IMR-90 (cell line): ENCODE results near the gene TTF2. TPM values are rescaled to one million over a fixed set of nuclear protein-coding genes. Genes with fewer than 3 reads are reported as not detected.

ENCODE experiments used
- ATAC-seq: fragments of 200-7000 bp; cut with Tn5 transposase; 2 replicates; pipeline ENCODE4 v1.9.1; 2020; ENCODE audit warnings: low read depth, mild to moderate bottlenecking, moderate library complexity
- Bru-seq: library from RNA; stranded (reverse); fragments of 400-500 nt; gene quantifications from one replicate; lab custom pipeline; 2021; lab: Mats Ljungman, UMichigan
- BruChase-seq, 2 experiments: library from RNA; stranded (reverse); fragments of 400-500 nt; gene quantifications; one replicate each; lab custom pipeline; 2021; lab: Mats Ljungman, UMichigan
- BruUV-seq: library from RNA; stranded (reverse); fragments of 400-500 nt; replicated peaks from 2 replicates; lab custom pipeline; 2021; lab: Mats Ljungman, UMichigan
- CTCF ChIA-PET: fragments of 300-600 bp; formaldehyde crosslinking; extraction: SDS; loops from one replicate; lab custom pipeline; 2021; ENCODE audit warnings: antibody characterized with exemption; lab: Yijun Ruan, JAX
- POLR2A ChIA-PET: fragments of 300-600 bp; sonication (Branson Sonifier 250); formaldehyde crosslinking; loops from one replicate; lab custom pipeline; 2022; ENCODE audit warnings: antibody characterized with exemption; ENCODE audit not compliant: unreplicated experiment; lab: Charles Lee
- DNase-seq: peaks from one replicate; pipeline ENCODE4 v3.0.0; 2013
- H2AFZ ChIP-seq: replicated peaks from 2 replicates; pipeline ENCODE3; 2013; ENCODE audit warnings: low read length, mild to moderate bottlenecking; ENCODE audit not compliant: poor library complexity
- H2AK5ac ChIP-seq: 2 replicates; pipeline ENCODE4 v1.6.1; 2013; ENCODE audit warnings: low read depth, low read length, inconsistent platforms
- H2AK9ac ChIP-seq: replicated peaks from 2 replicates; pipeline ENCODE3; 2013; ENCODE audit warnings: mild to moderate bottlenecking, low read depth, low read length, moderate library complexity; ENCODE audit not compliant: poor library complexity
- H2BK120ac ChIP-seq: 2 replicates; pipeline ENCODE4 v1.6.1; 2013; ENCODE audit warnings: low read depth, low read length, inconsistent platforms
- H2BK15ac ChIP-seq: 3 replicates; pipeline ENCODE4 v1.6.1; 2013; ENCODE audit warnings: low read depth, low read length, inconsistent platforms
- H2BK20ac ChIP-seq: 2 replicates; pipeline ENCODE4 v1.6.1; 2013; ENCODE audit warnings: low read depth, mild to moderate bottlenecking, inconsistent platforms, low read length, moderate library complexity
- H2BK5ac ChIP-seq: 2 replicates; pipeline ENCODE4 v1.6.1; 2013; ENCODE audit warnings: mild to moderate bottlenecking, low read depth, low read length, inconsistent platforms; ENCODE audit not compliant: poor library complexity, severe bottlenecking
- H3K14ac ChIP-seq: replicated peaks from 2 replicates; pipeline ENCODE4 v1.6.1; 2013; ENCODE audit warnings: low read depth, low read length, inconsistent platforms
- H3K18ac ChIP-seq: 2 replicates; pipeline ENCODE4 v1.6.1; 2013; ENCODE audit warnings: low read depth, low read length, control low read depth
- H3K23ac ChIP-seq: 2 replicates; pipeline ENCODE4 v1.6.1; 2013; ENCODE audit warnings: low read depth, low read length, inconsistent platforms
- H3K27ac ChIP-seq: 2 replicates; pipeline ENCODE4 v1.5.1; 2013; ENCODE audit warnings: mild to moderate bottlenecking, control low read depth, low read length; ENCODE audit not compliant: insufficient read depth
- H3K27me3 ChIP-seq: 2 replicates; pipeline ENCODE4 v1.6.1; 2013; ENCODE audit warnings: low read length; ENCODE audit not compliant: control insufficient read depth, insufficient read depth
- H3K36me3 ChIP-seq: 2 replicates; pipeline ENCODE4 v1.6.1; 2013; ENCODE audit warnings: low read length, mixed read lengths; ENCODE audit not compliant: control insufficient read depth, insufficient read depth
- H3K4ac ChIP-seq: 2 replicates; pipeline ENCODE4 v1.6.1; 2013; ENCODE audit warnings: low read depth, low read length, inconsistent platforms
- H3K4me1 ChIP-seq: 2 replicates; pipeline ENCODE4 v1.6.1; 2013; ENCODE audit warnings: low read length, mixed read lengths; ENCODE audit not compliant: control insufficient read depth, insufficient read depth
- H3K4me2 ChIP-seq: 2 replicates; pipeline ENCODE4 v1.6.1; 2013; ENCODE audit warnings: low read depth, mild to moderate bottlenecking, control low read depth, low read length, moderate library complexity
- H3K4me3 ChIP-seq: 2 replicates; pipeline ENCODE4 v1.5.1; 2013; ENCODE audit warnings: low read depth, mild to moderate bottlenecking, control low read depth, low read length, moderate library complexity; ENCODE audit not compliant: insufficient read depth
- H3K56ac ChIP-seq: 2 replicates; pipeline ENCODE4 v1.6.1; 2013; ENCODE audit warnings: low read length, inconsistent platforms; ENCODE audit not compliant: insufficient read depth; ENCODE audit errors: extremely low read depth
- H3K79me1 ChIP-seq, 2 experiments: 2 replicates each; pipeline ENCODE4 v1.6.1; 2013; ENCODE audit warnings: low read length in 2 of 2, inconsistent platforms in 1 of 2, low read depth in 1 of 2
- H3K9ac ChIP-seq: 2 replicates; pipeline ENCODE4 v1.6.1; 2013; ENCODE audit warnings: low read depth, low read length, control low read depth
- H3K9me1 ChIP-seq: 2 replicates; pipeline ENCODE4 v1.6.1; 2013; ENCODE audit warnings: low read length, inconsistent platforms; ENCODE audit not compliant: insufficient read depth
- H3K9me3 ChIP-seq: 2 replicates; pipeline ENCODE4 v1.6.1; 2013; ENCODE audit warnings: low read length; ENCODE audit not compliant: control insufficient read depth, insufficient read depth
- H4K20me1 ChIP-seq: 2 replicates; pipeline ENCODE4 v1.6.1; 2013; ENCODE audit warnings: low read length, inconsistent platforms; ENCODE audit not compliant: insufficient read depth
- H4K5ac ChIP-seq: 2 replicates; pipeline ENCODE4 v1.6.1; 2013; ENCODE audit warnings: mild to moderate bottlenecking, low read depth, low read length, control low read depth
- H4K8ac ChIP-seq, 2 experiments: 2 replicates each; pipeline ENCODE4 v1.6.1; 2013; ENCODE audit warnings: low read depth in 2 of 2, low read length in 2 of 2, control low read depth in 1 of 2, inconsistent platforms in 1 of 2
- H4K91ac ChIP-seq: 2 replicates; pipeline ENCODE4 v1.6.1; 2013; ENCODE audit warnings: low read depth, low read length, inconsistent platforms; ENCODE audit not compliant: insufficient read depth
- BHLHE40 ChIP-seq: fragments of 150-350 bp; IDR thresholded peaks from 2 replicates; pipeline ENCODE4 v1.6.1; 2016; ENCODE audit warnings: mild to moderate bottlenecking, low read depth, low read length
- CHD1 ChIP-seq: IDR thresholded peaks from 2 replicates; pipeline ENCODE4 v1.6.1; 2012; ENCODE audit warnings: low read depth, low read length, improper control_type of control experiment
- FOS ChIP-seq: fragments of 150-350 bp; IDR thresholded peaks from 2 replicates; pipeline ENCODE4 v1.6.1; 2016; ENCODE audit warnings: low read depth, low read length
- MAFK ChIP-seq: IDR thresholded peaks from 2 replicates; pipeline ENCODE4 v1.6.1; 2012; ENCODE audit warnings: low read depth, low read length, improper control_type of control experiment
- MAZ ChIP-seq: IDR thresholded peaks from 2 replicates; pipeline ENCODE4 v1.6.1; 2012; ENCODE audit warnings: low read depth, mild to moderate bottlenecking, low read length, improper control_type of control experiment, moderate library complexity, borderline replicate concordance
- MXI1 ChIP-seq: IDR thresholded peaks from 2 replicates; pipeline ENCODE4 v1.6.1; 2012; ENCODE audit warnings: low read depth, mild to moderate bottlenecking, low read length, moderate library complexity, borderline replicate concordance
- NFE2L2 ChIP-seq: fragments of 150-350 bp; IDR thresholded peaks from 2 replicates; pipeline ENCODE4 v1.6.1; 2016; ENCODE audit warnings: low read depth, mild to moderate bottlenecking, low read length
- POLR2A ChIP-seq: IDR thresholded peaks from 2 replicates; pipeline ENCODE4 v1.6.1; 2012; ENCODE audit warnings: mild to moderate bottlenecking, low read depth, low read length
- RAD21 ChIP-seq: IDR thresholded peaks from 2 replicates; pipeline ENCODE4 v1.6.1; 2012; ENCODE audit warnings: low read length, improper control_type of control experiment
- RCOR1 ChIP-seq: IDR thresholded peaks from 2 replicates; pipeline ENCODE4 v1.6.1; 2012; ENCODE audit warnings: mild to moderate bottlenecking, low read length, improper control_type of control experiment; ENCODE audit not compliant: insufficient replicate concordance
- RFX5 ChIP-seq: IDR thresholded peaks from 2 replicates; pipeline ENCODE4 v1.8.0; 2012; ENCODE audit warnings: low read depth, mild to moderate bottlenecking, low read length, moderate library complexity
- SMC3 ChIP-seq: fragments of 150-350 bp; IDR thresholded peaks from 2 replicates; pipeline ENCODE4 v1.6.1; 2016; ENCODE audit warnings: low read depth, mild to moderate bottlenecking, antibody characterized with exemption, low read length, moderate library complexity
- USF2 ChIP-seq: fragments of 150-350 bp; IDR thresholded peaks from 2 replicates; pipeline ENCODE4 v1.6.1; 2017; ENCODE audit warnings: mild to moderate bottlenecking, antibody characterized with exemption, low read length, low read depth
- WGBS, 2 experiments: methylation state at CpG; one replicate each; pipeline versions ENCODE4 v1.1.5 to v1.1.7; 2013; ENCODE audit warnings: missing lambda C conversion rate in 2 of 2; ENCODE audit not compliant: insufficient read length in 1 of 2; ENCODE audit errors: extremely low coverage in 2 of 2; 5-methylcytosine and 5-hydroxymethylcytosine counted together
- dilution Hi-C: fragments of 300-500 bp; cut with HindIII; formaldehyde crosslinking; loops from one replicate; pipeline ENCODE4 v1.14.3; 2018; ENCODE audit warnings: low sequenced_read_pairs; ENCODE audit not compliant: unreplicated experiment
- in situ Hi-C: fragments of 300-500 bp; cut with MboI; formaldehyde crosslinking; loops from 3 replicates; pipeline ENCODE4 v1.14.3; 2019; ENCODE audit warnings: low sequenced_read_pairs, inconsistent platforms, mixed read lengths
- intact Hi-C: fragments of 100-400 bp; cut with micrococcal nuclease; formaldehyde crosslinking; loops from 2 replicates; pipeline ENCODE4 v1.10.0; 2022
- long read RNA-seq: library from polyadenylated mRNA; unstranded; transcript quantifications from one replicate; pipeline ENCODE4 v2.0.0, GENCODE V29; 2021; ENCODE audit not compliant: unreplicated experiment
- polyA plus RNA-seq, 3 experiments: library from polyadenylated mRNA; depleted of rRNA; stranded (reverse); fragments of >200 nt; gene quantifications; 2 replicates each; pipeline ENCODE4 v1.2.3, GENCODE V29; 2012; ENCODE audit warnings: low replicate concordance in 1 of 3
- total RNA-seq: library from RNA; depleted of rRNA; stranded (reverse); fragments of >200 nt; gene quantifications from 2 replicates; pipeline ENCODE4 v1.2.3, GENCODE V29; 2012; rRNA removed
- TF ChIP-seq, protein P1 (sequence below): fragments of 150-350 bp; IDR thresholded peaks from 2 replicates; pipeline ENCODE4 v1.6.1; 2016; ENCODE audit warnings: low read depth, mild to moderate bottlenecking, low read length, moderate library complexity, borderline replicate concordance

TTF2 gene
- 12.5 and 14.7 TPM in 2 replicates for total RNA-seq
- 9.6 and 11.5 TPM in 2 replicates for polyA plus RNA-seq (2012; rRNA removed)
- polyA plus RNA-seq (2012; cell fraction: cytosol; rRNA removed), result 5.1 and 9.9 TPM in 2 replicates
- polyA plus RNA-seq (2012; cell fraction: nucleus; rRNA removed; ENCODE audit: low replicate concordance), result 9.3 and 14.6 TPM in 2 replicates
- Bru-seq, nascent RNA, result percentile 59 among the genes with signal in this experiment
- percentile 62 among the genes with signal in this experiment for BruChase-seq, experiment 1, labeled RNA remaining after a 6-hour chase
- BruChase-seq, experiment 2, labeled RNA remaining after a 2-hour chase, result percentile 61 among the genes with signal in this experiment
- long read RNA-seq, partial matches to known transcripts, result 4 of 9 reads
- long read RNA-seq, other reads (novel, unspliced or antisense), result 5 of 9 reads

DNA sequence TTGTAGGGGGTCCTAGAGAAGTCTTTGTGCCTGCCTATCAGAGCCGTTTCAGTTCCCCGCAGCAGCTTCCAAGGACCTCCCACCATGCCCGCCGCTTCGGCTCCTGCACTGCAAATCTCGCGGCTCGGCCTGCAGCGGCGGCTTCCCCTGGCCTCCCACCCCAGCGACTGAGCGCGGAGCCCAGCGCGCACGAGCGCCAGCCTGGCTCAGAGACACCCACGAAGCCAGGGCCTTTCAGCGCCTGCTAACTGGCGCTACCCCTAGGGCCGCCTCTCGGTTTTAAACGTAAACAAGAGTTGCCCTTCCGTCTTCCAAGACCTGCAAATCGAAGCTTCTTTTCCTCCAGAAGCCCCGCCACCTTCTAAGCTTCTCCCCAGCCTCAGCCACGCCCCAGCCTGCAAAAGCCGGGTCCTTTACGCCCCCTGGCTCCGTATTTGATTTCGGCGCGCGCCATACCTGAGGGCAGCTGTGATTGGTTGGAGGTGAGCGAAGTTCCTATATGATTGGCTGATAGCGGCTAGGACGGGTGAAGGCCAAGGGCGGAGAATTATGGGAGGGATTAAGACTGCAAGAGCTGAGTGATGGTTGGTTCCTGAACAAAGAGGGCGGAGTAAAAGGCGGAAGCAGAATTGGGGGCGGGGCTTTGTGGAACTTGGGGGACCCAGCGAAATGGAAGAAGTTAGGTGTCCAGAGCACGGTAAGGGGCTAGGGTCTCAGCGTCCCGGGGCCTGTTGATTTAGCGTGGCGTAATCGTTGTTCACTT lies at the start of gene TTF2:
TSS of gene TTF2 (plus strand) at position 649 of the 763 bp plus-strand sequence. CDS start at position 670, 21 bp downstream.
- H4K20me1 ChIP-seq, result no peaks in the 10 kb centered on the region
- ChIA-PET CTCF (interaction anchor here (0.9 to 1.6 kb wide), 2 partner anchors 225 to 485 kb away, joined by 3 to 5 read pairs; no protein-coding TSS in a partner anchor), POLR2A (no interaction called here)
- H4K5ac ChIP-seq, result no peak within 1 kb of the TSS
- no peaks in the 10 kb centered on the region for H3K36me3 ChIP-seq
- H3K4me3 ChIP-seq, result peak within 1 kb of the TSS; percentile 64
- peak within 1 kb of the TSS; percentile 14 for H3K4ac ChIP-seq
- peaks cover 3% of the 10 kb centered on the region; the same call in 1 of the 2 replicates for H3K9me1 ChIP-seq
- peak within 1 kb of the TSS; percentile 27; the same call in 1 of the 2 replicates for H3K56ac ChIP-seq
- H2BK15ac ChIP-seq, result no peak within 1 kb of the TSS
- 0 out of 2 replicates have a peak within 1 kb of the TSS, but pooled peaks have one; percentile 1 for H2AK5ac ChIP-seq
- H2BK20ac ChIP-seq, result no peak within 1 kb of the TSS; the same call in 1 of the 2 replicates
- H2BK5ac ChIP-seq, result no peak within 1 kb of the TSS
- intact Hi-C loops (loop anchor here (1.0 to 10.0 kb wide), 4 partner anchors 215 to 865 kb away; partner anchors contain the start of genes GDAP2 and WDR3), dilution Hi-C loops (no loop called here), in situ Hi-C loops (no loop called here)
- no peaks in the 10 kb centered on the region for H3K9me3 ChIP-seq
- DNase-seq (peak; percentile 98), ATAC-seq (peak; percentile 98)
- H3K18ac ChIP-seq, result no peak within 1 kb of the TSS
- 0 out of 2 replicates have a peak within 1 kb of the TSS, but pooled peaks have one; percentile 18 for H3K23ac ChIP-seq
- H3K27me3 ChIP-seq, result no peaks in the 10 kb centered on the region
- H2AK9ac ChIP-seq, result peak within 1 kb of the TSS; percentile 95
- H3K27ac ChIP-seq, result peak within 1 kb of the TSS; percentile 31; the same call in 1 of the 2 replicates
- peak within 1 kb of the TSS; percentile 65 for H3K9ac ChIP-seq
- peaks cover 0 to 11% of the 10 kb centered on the region in 2 experiments; a peak in 2 of 4 replicates for H3K79me1 ChIP-seq
- H3K4me1 ChIP-seq, result no peaks in the 10 kb centered on the region; the same call in 1 of the 2 replicates
- peak within 1 kb of the TSS; percentile 27 to 64; a peak in 1 of 4 replicates for H4K8ac ChIP-seq
- no peak within 1 kb of the TSS; the same call in 1 of the 2 replicates for H4K91ac ChIP-seq
- no peak within 1 kb of the TSS for H2BK120ac ChIP-seq
- BruUV-seq, result no TSS peak
- 0% methylated on average over 21 of the region's 48 CpGs; no CpG with 5 or more reads in 1 of the 2 experiments for WGBS, 2 experiments
- peak within 1 kb of the TSS; percentile 90 for H3K4me2 ChIP-seq
- H3K14ac ChIP-seq, result 0 out of 2 replicates have a peak within 1 kb of the TSS, but pooled peaks have one; percentile 14
- peak within 1 kb of the TSS; percentile 94 for H2AFZ ChIP-seq
- TF ChIP-seq RCOR1, result peak; percentile 35
- no peak for TF ChIP-seq NFE2L2
- TF ChIP-seq MXI1, result peak; percentile 93
- TF ChIP-seq CHD1, result no peak
- TF ChIP-seq FOS, result no peak
- TF ChIP-seq USF2, result no peak
- TF ChIP-seq RAD21, result no peak
- TF ChIP-seq, protein P1, sequence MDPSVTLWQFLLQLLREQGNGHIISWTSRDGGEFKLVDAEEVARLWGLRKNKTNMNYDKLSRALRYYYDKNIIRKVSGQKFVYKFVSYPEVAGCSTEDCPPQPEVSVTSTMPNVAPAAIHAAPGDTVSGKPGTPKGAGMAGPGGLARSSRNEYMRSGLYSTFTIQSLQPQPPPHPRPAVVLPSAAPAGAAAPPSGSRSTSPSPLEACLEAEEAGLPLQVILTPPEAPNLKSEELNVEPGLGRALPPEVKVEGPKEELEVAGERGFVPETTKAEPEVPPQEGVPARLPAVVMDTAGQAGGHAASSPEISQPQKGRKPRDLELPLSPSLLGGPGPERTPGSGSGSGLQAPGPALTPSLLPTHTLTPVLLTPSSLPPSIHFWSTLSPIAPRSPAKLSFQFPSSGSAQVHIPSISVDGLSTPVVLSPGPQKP, result no peak
- peak; percentile 71; the same call in 1 of the 2 replicates for TF ChIP-seq POLR2A
- TF ChIP-seq BHLHE40, result peak; percentile 45
- peak; percentile 23; the same call in 1 of the 2 replicates for TF ChIP-seq MAZ
- no peak for TF ChIP-seq MAFK
- no peak for TF ChIP-seq RFX5
- TF ChIP-seq SMC3, result no peak
